K562 (cell line): ENCODE results near the gene ADK. TPM values are rescaled to one million over a fixed set of nuclear protein-coding genes. Genes with fewer than 3 reads are reported as not detected.

Experiments
- ARID1B ChIP-seq: fragments of 450-650 bp; IDR thresholded peaks from 2 replicates; pipeline ENCODE4 v1.6.1; 2016; ENCODE audit warnings: antibody characterized with exemption, mild to moderate bottlenecking, inconsistent platforms
- ATF7 ChIP-seq: fragments of 450-650 bp; IDR thresholded peaks from 2 replicates; pipeline ENCODE4 v1.7.1; 2014; ENCODE audit warnings: mild to moderate bottlenecking, moderate library complexity
- BRF1 ChIP-seq: IDR thresholded peaks from 3 replicates; pipeline ENCODE4 v1.6.1; 2011; ENCODE audit warnings: borderline replicate concordance, mild to moderate bottlenecking; ENCODE audit not compliant: insufficient read length; ENCODE audit errors: extremely low read depth
- CCNT2 ChIP-seq: IDR thresholded peaks from 2 replicates; pipeline ENCODE4 v1.6.1; 2011; ENCODE audit warnings: borderline replicate concordance, low read depth, mild to moderate bottlenecking, moderate library complexity, mixed read lengths, low read length; ENCODE audit not compliant: insufficient read length; ENCODE audit errors: extremely low read depth
- ERF ChIP-seq: fragments of 450-650 bp; formaldehyde crosslinking; IDR thresholded peaks from 2 replicates; pipeline ENCODE4 v1.4.0; 2020; ENCODE audit warnings: mild to moderate bottlenecking, mixed read lengths
- FOSL1 ChIP-seq: fragments of 200-800 bp; sonication (Bioruptor generic); conservative IDR thresholded peaks from 2 replicates; pipeline ENCODE4 v1.6.1; 2016; ENCODE audit warnings: missing genetic modification characterization, missing compliant biosample characterization
- FOXM1 ChIP-seq, 2 experiments: fragments of 450-650 bp in 1 of 2; sonication (generic) in 1 of 2; formaldehyde crosslinking in 1 of 2; IDR thresholded peaks; 2 replicates each; pipeline versions ENCODE4 v1.6.1 to v1.9.0; 2017 to 2022; ENCODE audit warnings: low read depth in 2 of 2, mild to moderate bottlenecking in 2 of 2, missing genetic modification reagents in 1 of 2, moderate library complexity in 1 of 2
- NFIX ChIP-seq: fragments of 250-450 bp; sonication (Bioruptor Pico); IDR thresholded peaks from 2 replicates; pipeline ENCODE4 v1.4.0; 2020; ENCODE audit warnings: low read depth, mild to moderate bottlenecking, moderate library complexity
- PRMT5 ChIP-seq: sonication (generic); formaldehyde crosslinking; IDR thresholded peaks from 2 replicates; pipeline ENCODE4 v1.5.0; 2020; ENCODE audit warnings: missing genetic modification reagents
- SAFB ChIP-seq: fragments of 200-400 bp; formaldehyde crosslinking; IDR thresholded peaks from 2 replicates; pipeline ENCODE4 v1.6.1; 2017; ENCODE audit warnings: low read depth, low read length, borderline replicate concordance
- SIN3A ChIP-seq, 2 experiments: fragments of 150-350 bp in 1 of 2; IDR thresholded peaks; 2 replicates each; pipeline ENCODE4 v1.6.1; 2011 to 2016; ENCODE audit warnings: borderline replicate concordance in 2 of 2, low read depth in 2 of 2, low read length in 2 of 2, mild to moderate bottlenecking in 2 of 2, moderate library complexity in 2 of 2; ENCODE audit not compliant: control insufficient read depth in 1 of 2
- SMARCC2 ChIP-seq: fragments of 450-650 bp; IDR thresholded peaks from 2 replicates; pipeline ENCODE4 v1.6.1; 2017; ENCODE audit warnings: antibody characterized with exemption, moderate library complexity, mild to moderate bottlenecking, low read depth
- TCF3 ChIP-seq: sonication (generic); formaldehyde crosslinking; IDR thresholded peaks from 2 replicates; pipeline ENCODE4 v1.4.0; 2020; ENCODE audit warnings: mild to moderate bottlenecking, missing genetic modification reagents
- TRIM28 ChIP-seq: fragments of 450-650 bp; IDR thresholded peaks from 2 replicates; pipeline ENCODE4 v1.6.1; 2017
- polyA plus RNA-seq, 8 experiments: library from polyadenylated mRNA; depleted of rRNA in 4 of 8; stranded (reverse) in 5 of 8; unstranded in 3 of 8; fragments of >200 nt; fragmentation: Nextera tagmentation in 2 of 8; fragmentation: Illumina TruSeq in 1 of 8; extraction: Ambion mirVana in 2 of 8; extraction: Trizol in 1 of 8; gene quantifications; 2 replicates each; pipeline versions ENCODE4 v1.2.1 to v1.2.3, GENCODE V29; 2011 to 2014; ENCODE audit warnings: inconsistent platforms in 1 of 8, missing spikeins in 1 of 8
- total RNA-seq, 7 experiments: library from RNA; depleted of rRNA in 6 of 7; stranded (reverse); fragments of >200 nt in 6 of 7; fragmentation: Illumina TruSeq in 2 of 7; extraction: Trizol in 2 of 7; gene quantifications; 2 replicates each; pipeline versions ENCODE4 v1.2.1 to v1.2.3, GENCODE V29; 2011 to 2021; ENCODE audit warnings: low replicate concordance in 1 of 7
- TF ChIP-seq, protein P1 (sequence below): fragments of 250-450 bp; sonication (Bioruptor Pico); IDR thresholded peaks from 2 replicates; pipeline ENCODE4 v1.8.0; 2022; ENCODE audit warnings: inconsistent platforms, mild to moderate bottlenecking, moderate library complexity, borderline replicate concordance
- TF ChIP-seq, protein P2 (sequence below): fragments of 450-650 bp; IDR thresholded peaks from 2 replicates; pipeline ENCODE4 v1.6.1; 2017; ENCODE audit warnings: antibody characterized with exemption
- TF ChIP-seq, protein P3 (sequence below): sonication (generic); formaldehyde crosslinking; IDR thresholded peaks from 2 replicates; pipeline ENCODE4 v1.8.0; 2022; ENCODE audit warnings: mild to moderate bottlenecking, missing genetic modification reagents
- TF ChIP-seq, protein P4 (sequence below): sonication (generic); formaldehyde crosslinking; IDR thresholded peaks from 2 replicates; pipeline ENCODE4 v1.8.0; 2022; ENCODE audit warnings: missing genetic modification reagents, mild to moderate bottlenecking, borderline replicate concordance
- TF ChIP-seq, protein P5 (sequence below): IDR thresholded peaks from 2 replicates; pipeline ENCODE4 v1.6.1; 2011; ENCODE audit warnings: borderline replicate concordance, low read depth, mild to moderate bottlenecking, moderate library complexity, low read length; ENCODE audit not compliant: insufficient read depth, poor library complexity, severe bottlenecking

ADK gene
- total and polyA plus RNA-seq, 9 of the 15 experiments (the other 6 are each of a cell fraction or from before 2014, with no cell fraction given), result 54.2 to 97.8 (median 73.6) TPM

DNA sequence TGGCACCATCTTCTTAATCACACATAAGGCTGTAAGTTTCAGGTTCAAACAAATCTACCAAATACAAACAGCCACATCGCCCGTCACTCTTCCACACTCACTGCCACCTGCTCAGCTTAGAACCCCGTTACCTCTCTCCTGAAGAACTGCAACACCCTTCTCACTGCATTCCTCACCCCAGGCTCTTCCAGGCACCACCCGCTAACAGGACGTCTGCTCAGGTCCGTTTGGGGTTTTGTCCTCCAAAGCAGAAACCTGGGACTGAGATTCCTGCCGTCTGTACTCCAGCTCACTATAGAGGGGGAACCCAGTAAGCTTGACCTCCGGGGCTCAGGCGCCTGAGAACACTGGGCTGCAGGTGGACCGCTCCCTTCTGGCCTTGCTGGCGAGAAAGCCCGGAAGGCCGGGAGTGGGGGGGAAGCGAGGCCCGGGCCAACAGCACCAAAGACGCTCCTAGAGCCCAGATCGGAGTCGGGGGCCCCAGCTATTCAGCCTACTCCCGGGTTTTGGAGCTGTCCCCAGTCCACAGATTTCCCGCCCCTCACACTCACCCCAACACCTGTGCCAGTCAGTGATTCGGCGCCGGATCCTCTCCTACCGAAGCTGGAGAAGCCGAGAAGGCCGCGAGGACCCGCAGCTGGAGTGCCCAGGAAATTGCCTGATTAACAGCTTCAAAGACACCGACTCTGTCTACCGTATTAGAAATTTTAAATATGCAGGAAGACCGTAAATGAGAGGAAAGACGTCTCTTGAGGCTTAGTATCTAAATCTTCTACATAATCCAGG, 624 bp upstream of the ADK start, which contains the start of gene AP3M1 (continued):
- TF ChIP-seq, protein P1, sequence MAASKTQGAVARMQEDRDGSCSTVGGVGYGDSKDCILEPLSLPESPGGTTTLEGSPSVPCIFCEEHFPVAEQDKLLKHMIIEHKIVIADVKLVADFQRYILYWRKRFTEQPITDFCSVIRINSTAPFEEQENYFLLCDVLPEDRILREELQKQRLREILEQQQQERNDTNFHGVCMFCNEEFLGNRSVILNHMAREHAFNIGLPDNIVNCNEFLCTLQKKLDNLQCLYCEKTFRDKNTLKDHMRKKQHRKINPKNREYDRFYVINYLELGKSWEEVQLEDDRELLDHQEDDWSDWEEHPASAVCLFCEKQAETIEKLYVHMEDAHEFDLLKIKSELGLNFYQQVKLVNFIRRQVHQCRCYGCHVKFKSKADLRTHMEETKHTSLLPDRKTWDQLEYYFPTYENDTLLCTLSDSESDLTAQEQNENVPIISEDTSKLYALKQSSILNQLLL (CRISPR knock-in tag), result no peak
- TF ChIP-seq, protein P2, sequence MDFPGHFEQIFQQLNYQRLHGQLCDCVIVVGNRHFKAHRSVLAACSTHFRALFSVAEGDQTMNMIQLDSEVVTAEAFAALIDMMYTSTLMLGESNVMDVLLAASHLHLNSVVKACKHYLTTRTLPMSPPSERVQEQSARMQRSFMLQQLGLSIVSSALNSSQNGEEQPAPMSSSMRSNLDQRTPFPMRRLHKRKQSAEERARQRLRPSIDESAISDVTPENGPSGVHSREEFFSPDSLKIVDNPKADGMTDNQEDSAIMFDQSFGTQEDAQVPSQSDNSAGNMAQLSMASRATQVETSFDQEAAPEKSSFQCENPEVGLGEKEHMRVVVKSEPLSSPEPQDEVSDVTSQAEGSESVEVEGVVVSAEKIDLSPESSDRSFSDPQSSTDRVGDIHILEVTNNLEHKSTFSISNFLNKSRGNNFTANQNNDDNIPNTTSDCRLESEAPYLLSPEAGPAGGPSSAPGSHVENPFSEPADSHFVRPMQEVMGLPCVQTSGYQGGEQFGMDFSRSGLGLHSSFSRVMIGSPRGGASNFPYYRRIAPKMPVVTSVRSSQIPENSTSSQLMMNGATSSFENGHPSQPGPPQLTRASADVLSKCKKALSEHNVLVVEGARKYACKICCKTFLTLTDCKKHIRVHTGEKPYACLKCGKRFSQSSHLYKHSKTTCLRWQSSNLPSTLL, result no peak
- TF ChIP-seq SMARCC2 (peak; percentile 16; the same call in 1 of the 2 replicates), SIN3A (IDR thresholded peaks at IDR 0.05; ENCODE audit: borderline replicate concordance in 2 of 2, control insufficient read depth in 1 of 2, low read depth in 2 of 2, low read length in 2 of 2) (peak in 1 of 2 experiments; percentile 55; a peak in 2 of 4 replicates), ARID1B (no peak), TCF3 (CRISPR knock-in tag) (no peak), ERF (CRISPR knock-in tag) (no peak), BRF1 (no peak), ATF7 (peak; percentile 75), CCNT2 (no peak), NFIX (no peak), FOXM1 (IDR thresholded peaks at IDR 0.05; ENCODE audit: low read depth) (no peak), FOXM1 (CRISPR knock-in tag; IDR thresholded peaks at IDR 0.05; ENCODE audit: low read depth) (no peak), SAFB (no peak), FOSL1 (tag) (no peak; the same call in none of the 2 replicates), TRIM28 (0 out of 2 replicates have a peak, but pooled peaks have one; percentile 22), PRMT5 (no peak)
- TF ChIP-seq, protein P3, sequence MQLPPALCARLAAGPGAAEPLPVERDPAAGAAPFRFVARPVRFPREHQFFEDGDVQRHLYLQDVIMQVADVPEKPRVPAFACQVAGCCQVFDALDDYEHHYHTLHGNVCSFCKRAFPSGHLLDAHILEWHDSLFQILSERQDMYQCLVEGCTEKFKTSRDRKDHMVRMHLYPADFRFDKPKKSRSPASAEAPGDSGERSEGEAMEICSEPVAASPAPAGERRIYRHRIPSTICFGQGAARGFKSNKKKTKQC (CRISPR knock-in tag), result peak; percentile 61; the same call in 1 of the 2 replicates
- TF ChIP-seq, protein P4, sequence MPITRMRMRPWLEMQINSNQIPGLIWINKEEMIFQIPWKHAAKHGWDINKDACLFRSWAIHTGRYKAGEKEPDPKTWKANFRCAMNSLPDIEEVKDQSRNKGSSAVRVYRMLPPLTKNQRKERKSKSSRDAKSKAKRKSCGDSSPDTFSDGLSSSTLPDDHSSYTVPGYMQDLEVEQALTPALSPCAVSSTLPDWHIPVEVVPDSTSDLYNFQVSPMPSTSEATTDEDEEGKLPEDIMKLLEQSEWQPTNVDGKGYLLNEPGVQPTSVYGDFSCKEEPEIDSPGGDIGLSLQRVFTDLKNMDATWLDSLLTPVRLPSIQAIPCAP (CRISPR knock-in tag), result no peak
- TF ChIP-seq, protein P5, sequence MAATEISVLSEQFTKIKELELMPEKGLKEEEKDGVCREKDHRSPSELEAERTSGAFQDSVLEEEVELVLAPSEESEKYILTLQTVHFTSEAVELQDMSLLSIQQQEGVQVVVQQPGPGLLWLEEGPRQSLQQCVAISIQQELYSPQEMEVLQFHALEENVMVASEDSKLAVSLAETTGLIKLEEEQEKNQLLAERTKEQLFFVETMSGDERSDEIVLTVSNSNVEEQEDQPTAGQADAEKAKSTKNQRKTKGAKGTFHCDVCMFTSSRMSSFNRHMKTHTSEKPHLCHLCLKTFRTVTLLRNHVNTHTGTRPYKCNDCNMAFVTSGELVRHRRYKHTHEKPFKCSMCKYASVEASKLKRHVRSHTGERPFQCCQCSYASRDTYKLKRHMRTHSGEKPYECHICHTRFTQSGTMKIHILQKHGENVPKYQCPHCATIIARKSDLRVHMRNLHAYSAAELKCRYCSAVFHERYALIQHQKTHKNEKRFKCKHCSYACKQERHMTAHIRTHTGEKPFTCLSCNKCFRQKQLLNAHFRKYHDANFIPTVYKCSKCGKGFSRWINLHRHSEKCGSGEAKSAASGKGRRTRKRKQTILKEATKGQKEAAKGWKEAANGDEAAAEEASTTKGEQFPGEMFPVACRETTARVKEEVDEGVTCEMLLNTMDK, result no peak
